Stimulated activated CD8-positive, alpha-beta memory T cell treated with anti-CD3 and anti-CD28 coated beads, Interleukin-12 subunit alpha, Interleukin-12 subunit beta, amount 100 ng/mL, for 4 hours (primary cell): ENCODE measurements around the gene THAP7.
"Not testable (repeated sequence)": the region's sequence is repeated elsewhere in the genome, so short reads cannot be mapped to it uniquely, and the experiment has no call there.

ENCODE experiments used
- DNase-seq: peaks from one replicate; pipeline ENCODE4 v3.0.0-alpha.2; 2020; ENCODE audit warnings: low read depth

The THAP7 gene

DNA sequence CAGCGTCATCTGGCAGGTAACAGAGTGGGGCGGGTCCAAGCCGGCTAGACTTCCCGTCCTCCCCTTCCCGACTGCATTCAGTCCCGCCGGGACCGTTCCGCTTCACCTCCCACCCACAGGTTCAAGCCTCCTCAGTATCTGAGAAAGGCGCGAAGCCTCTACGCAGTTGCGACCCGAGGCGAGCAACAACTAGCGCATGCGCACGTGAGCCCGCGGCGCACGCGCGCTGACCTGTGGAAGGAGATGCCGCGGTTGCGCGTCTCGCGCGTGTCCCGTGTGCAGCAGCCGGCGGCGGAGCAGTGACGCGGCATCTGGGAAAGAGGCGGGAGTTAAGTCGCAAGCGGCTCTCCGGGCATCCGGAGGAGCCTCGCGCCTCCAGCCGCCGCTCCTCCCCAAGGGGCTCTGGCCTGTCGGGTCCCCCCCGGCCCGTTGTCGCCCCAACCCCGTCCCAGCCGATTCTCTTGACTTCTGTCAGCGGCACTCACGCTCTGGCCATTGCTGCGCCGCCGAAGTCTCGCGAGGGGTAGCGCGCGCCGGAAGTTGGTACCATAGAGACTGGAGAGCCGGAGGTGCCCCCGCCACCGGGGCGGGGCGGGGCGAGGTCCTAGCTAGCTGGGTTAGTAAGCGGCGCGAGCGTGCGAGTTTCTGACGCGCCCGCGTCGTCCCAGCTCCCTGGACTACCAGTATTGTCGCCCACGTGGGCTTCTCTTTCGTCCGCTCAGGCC lies at the start of gene THAP7:
Gene THAP7, minus strand, starts transcription at position 518 of the 725 bp plus-strand sequence. Its CDS starts 207 bp downstream, at position 311.
- DNase-seq = peak; percentile 94

- no peak for DNase-seq
These were observed 49.4 kb upstream of the THAP7 start for GRCh38 chr22:21051145-21051830.

DNA sequence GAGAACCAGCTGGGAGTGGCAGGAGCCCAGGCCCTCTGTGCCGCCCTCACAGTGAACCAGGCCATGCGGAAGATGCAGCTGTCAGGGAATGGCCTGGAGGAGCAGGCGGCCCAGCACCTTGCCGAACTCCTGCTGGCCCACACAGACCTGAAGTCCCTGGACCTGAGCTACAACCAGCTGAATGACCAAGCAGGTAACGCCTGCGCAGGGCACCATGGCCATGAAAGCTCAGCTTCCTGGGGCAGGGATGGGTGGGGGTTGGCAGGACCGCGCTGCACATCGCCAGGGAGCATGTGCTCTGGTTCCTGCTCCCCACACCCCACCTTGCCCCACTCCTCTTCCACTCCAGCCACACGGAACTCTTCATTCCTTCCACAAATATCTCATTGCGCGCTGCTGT lies 47.0 kb upstream of the THAP7 start:
- not testable (repeated sequence) for DNase-seq

GRCh38 chr22:21048448-21048847 lies 46.5 kb upstream of the THAP7 start:
- not testable (repeated sequence) for DNase-seq

DNA sequence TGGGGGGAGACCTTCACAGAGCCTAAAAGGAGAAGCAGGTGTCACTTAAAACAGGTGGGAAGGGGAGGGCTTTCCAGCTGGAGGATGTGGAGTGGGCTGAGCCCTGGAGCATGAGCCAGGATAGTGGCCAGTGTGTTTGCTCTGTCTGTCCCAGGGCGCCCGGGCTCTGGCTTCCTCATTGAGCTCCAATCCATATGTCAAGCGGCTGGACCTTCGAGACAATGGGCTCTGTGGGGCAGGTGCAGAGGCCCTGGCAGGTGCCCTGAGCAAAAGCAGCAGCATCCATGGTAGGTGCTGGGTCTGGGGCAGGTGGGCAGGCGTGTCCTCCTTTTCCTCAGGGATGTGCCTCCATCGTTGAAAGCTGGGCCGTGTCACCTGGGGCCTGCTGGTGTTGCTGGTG lies 45.8 kb upstream of the THAP7 start:
- DNase-seq = no peak

DNA sequence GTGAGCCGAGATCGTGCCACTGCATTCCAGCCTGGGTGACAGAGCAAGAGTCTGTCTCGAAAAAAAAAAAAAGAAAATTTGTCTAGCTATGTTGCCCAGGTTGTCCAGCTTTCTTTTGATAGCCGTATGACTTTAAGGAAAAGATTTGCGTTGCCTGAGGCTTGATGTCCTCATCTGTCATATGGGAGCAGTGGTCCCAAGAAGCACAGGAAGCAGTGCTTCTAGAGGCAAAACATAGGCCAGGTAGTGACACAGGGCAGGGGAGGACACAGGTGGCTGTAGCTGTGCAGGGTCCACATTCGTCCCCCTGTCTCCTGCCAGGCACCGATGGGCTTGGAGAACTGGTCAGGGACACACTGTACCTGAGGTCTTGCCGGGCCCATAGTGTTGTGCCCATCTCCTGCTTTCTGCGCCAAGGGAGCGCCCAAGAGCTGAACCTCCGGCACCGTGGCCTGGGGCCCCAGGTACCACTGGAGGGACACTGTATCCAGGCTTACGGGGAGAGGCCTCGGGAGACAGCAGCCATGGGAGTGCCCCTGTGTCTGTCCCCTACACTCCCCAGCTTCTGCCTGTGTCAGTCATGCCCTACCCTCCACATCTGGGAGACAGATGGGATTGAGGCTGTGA lies 45.2 kb upstream of the THAP7 start:
- DNase-seq = no peak

DNA sequence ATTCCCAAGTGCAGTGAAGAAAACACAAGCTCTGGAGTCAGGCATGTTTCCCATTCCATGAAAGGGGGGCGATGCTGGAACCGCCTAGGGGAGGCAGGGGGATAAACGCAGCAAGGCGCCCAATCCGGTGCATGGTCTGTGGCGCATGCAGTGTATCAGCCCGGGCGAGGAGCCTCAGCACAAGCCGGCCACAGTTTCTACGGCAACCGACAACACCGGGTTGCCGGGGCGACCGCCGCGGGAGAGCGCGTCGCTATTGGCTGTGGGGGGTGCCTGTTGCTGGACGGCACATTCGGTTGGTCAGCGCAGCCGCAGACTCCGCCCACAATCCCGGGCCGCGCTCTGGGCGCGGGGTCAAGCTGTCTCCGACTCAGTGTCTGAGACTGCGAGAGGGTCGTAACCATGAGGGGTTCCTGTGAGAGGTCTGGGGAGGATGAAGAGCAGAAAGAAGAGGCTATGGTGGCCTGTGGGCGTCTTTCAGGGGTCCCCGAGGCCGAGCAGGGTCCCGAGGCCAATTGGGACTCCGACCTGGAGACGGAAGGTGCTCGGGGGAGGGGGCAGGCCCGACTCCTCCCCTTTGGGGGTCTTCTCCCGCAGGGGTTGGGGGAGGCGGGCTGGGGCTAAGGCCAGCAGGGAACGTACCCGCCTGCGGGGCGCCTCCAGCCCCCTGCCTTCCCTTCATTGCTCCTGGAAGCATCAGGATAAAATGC lies 43.8 kb upstream of the THAP7 start, which contains the start of gene LRRC74B:
Gene LRRC74B, plus strand, starts transcription at position 362 of the 710 bp plus-strand sequence. Its CDS starts 41 bp downstream, at position 403.
- peak; percentile 48 for DNase-seq

GRCh38 chr22:21044931-21045584 lies 43.1 kb upstream of the THAP7 start:
- no peak for DNase-seq

DNA sequence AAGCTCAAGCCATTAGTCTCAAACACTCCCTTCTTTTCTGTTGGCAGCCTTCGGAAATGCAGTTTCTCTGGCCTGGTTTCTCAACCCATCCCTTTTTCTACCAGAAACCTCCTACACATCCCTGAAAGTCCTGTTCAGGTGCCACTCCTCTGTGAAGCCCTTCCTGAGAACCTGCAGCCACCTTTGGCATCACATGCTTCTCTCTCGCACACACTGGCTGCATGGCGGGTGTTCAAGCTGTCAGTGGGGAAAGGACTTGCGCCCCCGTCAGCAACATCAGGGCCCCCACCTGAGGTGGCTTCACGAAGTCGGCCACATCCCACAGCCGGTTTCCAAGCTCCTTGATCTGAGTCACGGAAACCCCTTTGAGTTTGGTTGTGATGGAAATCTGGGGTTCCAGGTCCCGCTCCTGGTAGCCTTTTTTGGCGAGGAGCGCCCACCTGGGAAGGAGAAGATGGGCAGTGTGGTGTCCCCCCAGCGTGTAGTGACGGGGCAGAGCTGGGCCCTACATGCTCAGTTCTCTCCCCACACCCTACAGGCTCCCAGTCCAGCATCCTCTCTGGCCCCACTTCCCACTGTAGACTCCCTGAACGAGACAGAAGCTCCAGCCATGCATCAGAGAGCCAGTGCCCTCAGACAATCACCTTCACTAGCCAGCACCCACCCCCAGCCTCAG lies 42.1 kb upstream of the THAP7 start:
- DNase-seq = no peak

GRCh38 chr22:21042978-21043859 lies 41.3 kb upstream of the THAP7 start:
- no peak for DNase-seq

DNA sequence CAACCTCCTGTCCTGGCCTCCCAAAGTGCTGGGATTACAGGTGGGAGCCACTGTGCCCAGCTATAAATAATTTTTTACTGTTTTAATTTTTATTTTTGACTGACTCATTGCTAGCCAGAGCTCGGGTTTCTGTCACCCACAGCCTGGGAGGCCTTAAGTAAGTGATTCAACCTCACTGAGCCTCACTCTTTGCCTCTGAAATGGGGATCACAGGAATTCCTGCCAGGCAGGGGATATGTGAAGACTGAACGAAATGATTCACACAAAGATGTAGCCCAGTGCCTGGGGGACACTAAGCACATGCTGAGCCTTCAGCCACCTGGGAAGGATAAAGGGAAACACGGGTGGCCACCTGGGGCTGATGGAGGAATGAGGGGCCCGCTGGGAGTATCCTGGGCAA lies 40.0 kb upstream of the THAP7 start:
- no peak for DNase-seq

DNA sequence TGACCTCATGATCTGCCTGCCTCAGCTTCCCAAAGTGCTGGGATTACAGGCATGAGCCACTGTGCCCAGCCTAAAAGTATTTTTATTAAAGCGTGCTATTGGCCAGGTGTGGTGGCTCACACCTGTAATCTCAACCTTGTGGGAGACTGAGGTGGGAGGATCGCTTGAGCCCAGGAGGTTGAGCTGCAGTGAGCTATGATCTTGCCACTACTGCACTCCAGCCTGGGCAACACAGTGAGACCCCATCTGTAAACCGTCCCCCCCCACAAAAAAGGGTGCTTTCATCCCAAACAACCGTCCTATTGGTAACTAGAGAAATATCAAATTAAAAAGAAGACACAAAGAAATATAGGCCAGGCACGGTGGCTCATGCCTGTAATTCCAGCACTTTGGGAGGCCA lies 37.2 kb upstream of the THAP7 start:
- not testable (repeated sequence) for DNase-seq

GRCh38 chr22:21038405-21038804 lies 36.5 kb upstream of the THAP7 start:
- DNase-seq = no peak

DNA sequence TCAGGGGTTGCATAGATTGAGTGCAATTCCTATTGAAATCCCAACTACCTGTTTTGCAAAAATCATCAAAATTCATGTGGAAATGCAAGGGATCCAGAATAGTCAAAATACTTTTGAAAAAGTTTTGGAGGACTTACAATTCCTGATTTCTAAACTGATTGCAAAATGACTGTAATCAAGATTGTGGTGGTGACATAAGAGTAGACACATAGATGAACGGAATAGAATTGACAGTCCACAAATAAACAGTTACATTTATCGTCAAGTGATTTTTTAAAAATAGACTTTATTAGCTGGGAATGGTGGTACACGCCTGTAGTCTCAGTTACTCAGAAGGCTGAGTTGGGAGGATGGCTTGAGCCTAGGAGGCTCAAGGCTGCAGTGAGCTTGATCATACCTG lies 33.1 kb upstream of the THAP7 start:
- no peak for DNase-seq

GRCh38 chr22:21033895-21034294 lies 32.0 kb upstream of the THAP7 start:
- DNase-seq = no peak

DNA sequence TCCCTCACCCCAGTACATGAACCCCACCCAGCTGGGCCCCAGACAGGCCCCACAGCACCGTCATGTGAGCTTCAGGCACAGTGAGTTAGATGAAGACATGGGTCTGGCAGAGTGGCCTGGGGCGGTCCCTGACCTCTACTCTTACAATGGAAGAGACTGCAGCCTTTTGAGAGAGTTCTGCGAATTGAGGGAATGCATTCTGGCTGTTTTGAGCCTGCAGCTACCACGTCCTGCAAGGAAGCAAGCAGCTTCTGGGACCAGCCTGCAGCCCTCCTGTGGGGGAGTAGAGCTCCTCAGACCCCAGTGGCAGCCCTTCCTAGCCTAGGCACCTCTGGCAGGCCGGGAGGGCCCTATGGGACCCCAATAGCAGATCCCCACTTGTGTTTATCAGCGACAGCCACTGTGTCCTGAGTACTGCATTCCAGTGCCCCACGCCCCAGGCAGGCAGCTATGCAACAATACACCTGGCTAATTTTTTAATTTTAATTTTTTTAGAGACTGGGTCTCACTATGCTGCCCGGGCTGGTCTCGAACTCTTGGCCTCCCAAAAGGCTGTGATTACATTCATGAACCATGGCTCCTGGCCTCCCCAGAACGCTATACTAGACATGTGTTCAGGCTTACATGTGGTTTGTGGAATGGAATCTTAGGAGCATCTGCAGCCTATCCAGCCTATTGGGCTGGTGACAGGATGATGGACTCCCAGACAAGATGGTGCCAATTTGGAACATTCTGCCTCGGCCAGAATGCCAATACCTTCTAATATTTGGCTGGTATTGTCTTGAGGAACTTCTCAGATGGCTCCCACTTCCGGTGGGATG lies 31.2 kb upstream of the THAP7 start:
- no peak for DNase-seq

- no peak for DNase-seq
These were observed 30.3 kb upstream of the THAP7 start, which contains the start of gene SLC7A4 for GRCh38 chr22:21032037-21032867. Gene SLC7A4 (minus strand): TSS chr22:21032561. CDS start chr22:21031812, 749 bp downstream.

GRCh38 chr22:21031545-21032036 lies 29.7 kb upstream of the THAP7 start:
- DNase-seq = no peak
